Ovary (tissue), 9 donors: ENCODE results near the gene PLXNA2. TPM values are rescaled to one million over a fixed set of nuclear protein-coding genes. Genes with fewer than 3 reads are reported as not detected.
A peak's percentile ranks its signal among the peaks of the same experiment; 100 is the strongest.

Experiments
- DNase-seq, 5 donors: peaks; one replicate each; pipeline ENCODE4 v3.0.0-alpha.2; 2019 to 2020
- H3K27ac ChIP-seq, 2 donors: fragments of 200-600 bp; one replicate each; pipeline versions ENCODE4 v1.5.1 to v1.8.0; 2019 to 2022
- H3K27me3 ChIP-seq: fragments of 200-600 bp; one replicate; pipeline ENCODE4 v1.8.0; 2022
- H3K36me3 ChIP-seq: fragments of 200-600 bp; sonication (generic); one replicate; pipeline ENCODE4 v1.5.1; 2019
- H3K4me1 ChIP-seq: one replicate; pipeline ENCODE4 v1.8.1; 2013; ENCODE audit warnings: mild to moderate bottlenecking, moderate library complexity; ENCODE audit not compliant: insufficient read depth
- H3K4me3 ChIP-seq: fragments of 200-600 bp; sonication (generic); one replicate; pipeline ENCODE4 v1.5.1; 2017
- H3K9me3 ChIP-seq, 2 donors: fragments of 200-600 bp in 1 of 2; sonication (generic) in 1 of 2; one replicate each; pipeline versions ENCODE4 v1.5.1 to v1.8.1; 2013 to 2019; ENCODE audit warnings: mild to moderate bottlenecking in 1 of 2, moderate library complexity in 1 of 2
- CTCF ChIP-seq, 3 donors: fragments of 450-650 bp in 2 of 3; fragments of 200-600 bp in 1 of 3; IDR thresholded peaks; one replicate each; pipeline versions ENCODE4 v1.5.1 to v1.8.0; 2016 to 2022; ENCODE audit warnings: antibody characterized with exemption in 3 of 3, mild to moderate bottlenecking in 1 of 3
- EP300 ChIP-seq: sonication (generic); formaldehyde crosslinking; IDR thresholded peaks from one replicate; pipeline ENCODE4 v1.6.1; 2017; ENCODE audit warnings: antibody characterized with exemption
- POLR2A ChIP-seq: fragments of 450-650 bp; IDR thresholded peaks from one replicate; pipeline ENCODE4 v1.6.1; 2017; ENCODE audit warnings: antibody characterized with exemption, mild to moderate bottlenecking, moderate library complexity
- WGBS, 3 donors: extraction: QIAGEN DNeasy Blood & Tissue Kit in 1 of 3; methylation state at CpG; one replicate each; pipeline versions ENCODE4 v1.1.5 to v1.1.7; 2013 to 2017; 5-methylcytosine and 5-hydroxymethylcytosine counted together
- intact Hi-C, 4 donors: fragments of 100-400 bp; cut with DNase I; formaldehyde crosslinking; loops; one replicate each; pipeline versions ENCODE4 v1.11.0 to v1.15.1; 2022 to 2023
- polyA plus RNA-seq, 2 donors: library from polyadenylated mRNA; stranded (reverse); fragments of 200-250 nt in 1 of 2; fragments of 350-450 nt in 1 of 2; fragmentation: Illumina TruSeq in 1 of 2; extraction: RNeasy Lipid Tissue Mini Kit (QIAGEN cat#74804) in 1 of 2; gene quantifications; one replicate each; pipeline ENCODE4 v1.2.3, GENCODE V29; 2013 to 2014
- total RNA-seq, 7 donors: library from RNA; depleted of rRNA in 2 of 7; stranded (reverse); fragments of >200 nt in 2 of 7; fragmentation: NEBNext Ultra II Directional in 3 of 7; extraction: Animal tissue kit (Norgen Biotek cat#: 25700) in 3 of 7; gene quantifications; one replicate each; pipeline versions ENCODE4 v1.1.0 to v1.2.4, GENCODE V29; 2016 to 2023
- donor health status: DM: no; HTN: no; CAD: no; lungs with moderate emphysema.
- donor health status: DM: no; HTN: no; CAD: no.
- donor health status: Bipolar disorder and iron deficiency.
- donor health status: DM: yes; HTN: yes; CAD: no.
- donor health status: DM: no; HTN: no; CAD: no.
- donor health status: DM: yes; HTN: yes; CAD: no.

The PLXNA2 gene
- total and polyA plus RNA-seq, 9 donors = 10.7 to 71.5 (median 44.0) TPM

- Histone ChIP-seq H3K27me3 (no peaks in the 10 kb centered on the region), H3K4me1 (peaks cover 26% of the 10 kb centered on the region), H3K36me3 (no peaks in the 10 kb centered on the region), H3K9me3 (no peaks in the 10 kb centered on the region), H3K27ac (no peak overlapping the region), H3K4me3 (no peak overlapping the region)
- intact Hi-C loops = loop anchor here in 1 of 4 donors (10.0 kb wide), 1 partner anchor 108 kb away; the partner anchor contains the start of gene PLXNA2
- TF ChIP-seq CTCF (IDR thresholded peaks at IDR 0.05) (no peak), EP300 (no peak), POLR2A (no peak)
- 13 to 26% (median 20%) methylated on average over 5 of the region's 5 CpGs for WGBS, 3 donors
- peak; percentile 46 to 67 (median 54) for DNase-seq
Observed at GRCh38 chr1:208136459-208137182, 107.6 kb downstream of the PLXNA2 start.

GRCh38 chr1:208135354-208135753, 108.8 kb downstream of the PLXNA2 start:
- peak in 2 of 5 donors; percentile 38 to 51 for DNase-seq
- Histone ChIP-seq H3K27me3 (no peaks in the 10 kb centered on the region), H3K4me1 (peaks cover 26% of the 10 kb centered on the region), H3K36me3 (no peaks in the 10 kb centered on the region), H3K27ac (no peak overlapping the region), H3K9me3 (no peaks in the 10 kb centered on the region), H3K4me3 (no peak overlapping the region)
- no peak for TF ChIP-seq EP300
- TF ChIP-seq CTCF (IDR thresholded peaks at IDR 0.05) = no peak
- no peak for TF ChIP-seq POLR2A
- intact Hi-C loops = loop anchor here in 1 of 4 donors (10.0 kb wide), 1 partner anchor 109 kb away; the partner anchor contains the start of gene PLXNA2
- 24 to 59% (median 28%) methylated on average over 2 of the region's 2 CpGs for WGBS, 3 donors

GRCh38 chr1:208134491-208134890, 109.7 kb downstream of the PLXNA2 start:
- DNase-seq = peak in 2 of 5 donors; percentile 37 to 45
- H3K27me3 ChIP-seq = no peaks in the 10 kb centered on the region
- no peaks in the 10 kb centered on the region for H3K36me3 ChIP-seq
- H3K4me3 ChIP-seq = no peak overlapping the region
- H3K27ac ChIP-seq = peak overlapping the region in 1 of 2 donors; percentile 27
- no peak for TF ChIP-seq POLR2A
- no peak for TF ChIP-seq EP300
- TF ChIP-seq CTCF (IDR thresholded peaks at IDR 0.05) = no peak
- H3K9me3 ChIP-seq = no peaks in the 10 kb centered on the region
- WGBS, 3 donors = 11 to 32% (median 25%) methylated on average over 5 of the region's 5 CpGs
- intact Hi-C loops = loop anchor here in 3 of 4 donors (5.0 to 10.0 kb wide), 3 partner anchors 103 to 110 kb away; partner anchors contain the start of gene PLXNA2 (in 2 of the 3)
- H3K4me1 ChIP-seq = peaks cover 26% of the 10 kb centered on the region

GRCh38 chr1:208133355-208133754, 110.8 kb downstream of the PLXNA2 start:
- no peaks in the 10 kb centered on the region for H3K36me3 ChIP-seq
- 88 to 96% (median 95%) methylated on average over 2 of the region's 2 CpGs for whole genome bisulfite sequencing, 3 donors
- no peak for DNase-seq
- H3K4me1 ChIP-seq = peaks cover 26% of the 10 kb centered on the region
- TF ChIP-seq POLR2A = no peak
- no peak for TF ChIP-seq CTCF (IDR thresholded peaks at IDR 0.05)
- TF ChIP-seq EP300 = no peak
- H3K4me3 ChIP-seq = no peak overlapping the region
- H3K27me3 ChIP-seq = no peaks in the 10 kb centered on the region
- intact Hi-C loops = loop anchor here in 3 of 4 donors (5.0 to 10.0 kb wide), 3 partner anchors 104 to 111 kb away; partner anchors contain the start of gene PLXNA2 (in 2 of the 3)
- peak overlapping the region in 1 of 2 donors; percentile 27 for H3K27ac ChIP-seq
- H3K9me3 ChIP-seq = no peaks in the 10 kb centered on the region
